ENCODE measurements around the gene TSPAN9.

The TSPAN9 gene

GRCh38 chr12:3117591-3118015, 40.4 kb downstream of the TSPAN9 start:
- peak; percentile 89 for DNase-seq (ENCODE audit: low read depth)
- TF ChIP-seq, protein P1, sequence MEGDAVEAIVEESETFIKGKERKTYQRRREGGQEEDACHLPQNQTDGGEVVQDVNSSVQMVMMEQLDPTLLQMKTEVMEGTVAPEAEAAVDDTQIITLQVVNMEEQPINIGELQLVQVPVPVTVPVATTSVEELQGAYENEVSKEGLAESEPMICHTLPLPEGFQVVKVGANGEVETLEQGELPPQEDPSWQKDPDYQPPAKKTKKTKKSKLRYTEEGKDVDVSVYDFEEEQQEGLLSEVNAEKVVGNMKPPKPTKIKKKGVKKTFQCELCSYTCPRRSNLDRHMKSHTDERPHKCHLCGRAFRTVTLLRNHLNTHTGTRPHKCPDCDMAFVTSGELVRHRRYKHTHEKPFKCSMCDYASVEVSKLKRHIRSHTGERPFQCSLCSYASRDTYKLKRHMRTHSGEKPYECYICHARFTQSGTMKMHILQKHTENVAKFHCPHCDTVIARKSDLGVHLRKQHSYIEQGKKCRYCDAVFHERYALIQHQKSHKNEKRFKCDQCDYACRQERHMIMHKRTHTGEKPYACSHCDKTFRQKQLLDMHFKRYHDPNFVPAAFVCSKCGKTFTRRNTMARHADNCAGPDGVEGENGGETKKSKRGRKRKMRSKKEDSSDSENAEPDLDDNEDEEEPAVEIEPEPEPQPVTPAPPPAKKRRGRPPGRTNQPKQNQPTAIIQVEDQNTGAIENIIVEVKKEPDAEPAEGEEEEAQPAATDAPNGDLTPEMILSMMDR (conservative IDR thresholded peaks at IDR 0.05; ENCODE audit: low read length), result no peak
- no peak overlapping the region for H3K4me3 ChIP-seq (ENCODE audit: low read length)

- TF ChIP-seq, protein P1 (conservative IDR thresholded peaks at IDR 0.05; ENCODE audit: low read length), result no peak
- H3K4me3 ChIP-seq (ENCODE audit: low read length), result no peak overlapping the region
- peak; percentile 35 for DNase-seq (ENCODE audit: low read depth)
These were observed 42.1 kb downstream of the TSPAN9 start for GRCh38 chr12:3119192-3119755.

DNA sequence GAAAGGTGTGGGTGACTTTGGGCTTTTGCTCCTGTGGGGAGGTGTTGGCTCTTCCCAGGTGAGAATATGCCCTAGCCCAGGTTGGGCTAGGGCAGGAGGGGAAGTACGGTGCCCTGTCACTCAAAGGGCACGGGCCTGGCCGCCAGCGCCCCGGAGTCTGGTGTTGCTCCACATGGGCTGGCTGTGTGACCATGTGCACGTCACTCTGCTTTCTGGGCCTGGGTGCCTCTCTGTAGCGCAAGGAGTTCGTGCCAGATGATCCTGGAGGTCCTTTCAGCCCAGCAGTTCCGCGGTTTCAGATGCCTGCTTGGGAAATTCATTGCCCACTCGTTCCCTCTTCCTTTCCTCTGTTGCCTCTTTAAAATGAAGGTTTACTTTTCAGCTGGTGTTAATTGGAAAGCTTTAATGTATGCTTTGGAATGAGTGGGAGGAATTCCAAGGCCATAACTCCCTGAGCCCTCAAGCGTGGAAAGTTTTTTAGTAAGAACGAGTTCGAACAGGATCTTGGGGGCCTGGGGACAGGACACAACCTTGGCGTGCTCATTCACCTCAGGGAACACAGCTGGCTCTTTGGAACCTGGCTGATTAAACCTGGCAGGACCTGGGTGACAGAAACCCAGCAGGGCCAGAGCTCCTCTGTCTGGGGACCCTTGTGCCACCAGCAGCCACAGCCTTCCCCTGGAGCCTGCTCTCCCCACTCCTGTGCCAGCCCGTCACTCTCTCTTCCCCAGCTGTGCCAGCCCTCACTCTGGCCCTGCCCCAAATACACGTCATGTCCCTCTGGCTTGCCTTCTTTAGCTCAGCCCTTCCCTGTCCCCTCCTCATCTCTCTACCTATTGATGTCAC, 42.8 kb downstream of the TSPAN9 start:
- TF ChIP-seq, protein P1 (conservative IDR thresholded peaks at IDR 0.05; ENCODE audit: low read length), result no peak
- peak; percentile 96 for DNase-seq (ENCODE audit: low read depth)
- H3K4me3 ChIP-seq (ENCODE audit: low read length), result no peak overlapping the region

- TF ChIP-seq, protein P1 (conservative IDR thresholded peaks at IDR 0.05; ENCODE audit: low read length), result no peak
- no peak for DNase-seq (ENCODE audit: low read depth)
- H3K4me3 ChIP-seq (ENCODE audit: low read length), result no peak overlapping the region
These were observed 43.5 kb downstream of the TSPAN9 start for GRCh38 chr12:3120701-3121100.

DNA sequence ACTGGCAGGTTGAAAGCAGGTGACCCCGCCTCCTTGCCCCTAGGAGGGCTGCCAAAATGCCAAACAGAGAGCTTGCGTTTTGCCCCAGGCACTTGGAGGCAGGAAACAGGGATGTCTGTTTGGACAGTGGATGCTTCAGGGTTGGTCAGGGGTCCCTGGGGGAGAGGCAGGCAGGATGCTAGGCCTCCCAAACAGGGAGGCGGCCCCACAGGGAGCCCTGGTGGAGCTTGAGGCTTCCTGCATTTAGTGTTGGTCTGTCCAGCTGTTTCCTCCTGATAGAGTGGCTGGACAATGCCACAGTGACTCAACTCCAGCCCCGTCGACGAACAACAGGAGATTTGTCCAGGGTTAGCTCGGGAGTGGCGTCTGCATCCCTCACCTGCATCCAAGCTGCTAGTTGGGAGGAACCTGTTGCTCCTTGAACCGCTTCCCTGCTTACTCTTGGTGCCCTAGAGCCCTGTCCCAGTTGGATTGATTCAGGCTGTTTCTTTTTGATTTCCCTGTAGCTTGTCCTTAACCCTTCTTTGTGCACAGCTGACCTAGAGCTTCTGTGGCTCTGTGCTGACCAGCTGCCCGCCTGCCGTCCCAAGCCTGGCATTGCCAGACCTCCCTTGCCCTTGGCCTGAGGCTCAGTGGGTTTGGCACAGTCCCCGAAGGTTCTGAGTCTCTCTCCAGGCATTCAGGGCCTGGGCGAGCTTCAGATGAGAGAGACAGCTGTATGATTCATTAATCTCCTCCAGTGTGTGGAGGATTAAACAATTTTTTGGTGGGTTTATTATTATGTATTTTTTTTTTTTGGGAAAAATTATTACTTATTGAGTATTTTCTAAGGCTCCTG, 45.9 kb downstream of the TSPAN9 start:
- TF ChIP-seq, protein P1 (conservative IDR thresholded peaks at IDR 0.05; ENCODE audit: low read length), result peak; percentile 24
- no peak overlapping the region for H3K4me3 ChIP-seq (ENCODE audit: low read length)
- peak; percentile 77 for DNase-seq (ENCODE audit: low read depth)

DNA sequence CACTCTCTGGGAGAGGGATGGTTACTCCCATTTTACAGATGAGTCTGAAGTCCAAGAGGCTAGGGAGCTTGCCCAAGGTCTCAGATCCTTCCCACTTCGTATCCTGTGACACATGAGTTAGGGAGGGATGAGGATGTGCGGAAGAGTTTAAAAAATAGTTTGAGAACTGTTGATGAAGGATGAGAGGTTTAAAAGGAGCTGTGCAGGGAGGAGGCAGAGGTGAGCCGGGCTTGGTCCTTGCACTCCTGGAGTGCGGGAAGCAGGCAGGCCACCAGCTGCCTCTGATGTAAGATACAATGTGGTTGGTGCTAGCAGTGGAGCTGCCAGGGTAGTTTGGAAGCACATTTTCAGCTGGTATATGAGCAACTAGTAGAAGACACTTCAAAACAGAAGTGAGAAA, 46.5 kb downstream of the TSPAN9 start:
- H3K4me3 ChIP-seq (ENCODE audit: low read length), result no peak overlapping the region
- TF ChIP-seq, protein P1 (conservative IDR thresholded peaks at IDR 0.05; ENCODE audit: low read length), result no peak
- peak; percentile 39 for DNase-seq (ENCODE audit: low read depth)

Measured in AG10803 (cell line).